Activated naive CD8-positive, alpha-beta T cell (primary cell): ENCODE results near the gene LIN28A.
A peak's percentile ranks its signal among the peaks of the same experiment; 100 is the strongest.
"Not testable (repeated sequence)": the region's sequence is repeated elsewhere in the genome, so short reads cannot be mapped to it uniquely, and the experiment has no call there.

Source experiments
- H3K27ac Mint-ChIP-seq: one replicate; pipeline ENCODE4 v1.8.0; 2021; ENCODE audit warnings: mixed read lengths
- H3K27me3 Mint-ChIP-seq: one replicate; pipeline ENCODE4 v1.8.0; 2021; ENCODE audit warnings: mixed read lengths
- H3K36me3 Mint-ChIP-seq: one replicate; pipeline ENCODE4 v1.8.0; 2021; ENCODE audit warnings: mixed read lengths
- H3K4me1 Mint-ChIP-seq: one replicate; pipeline ENCODE4 v1.8.0; 2021; ENCODE audit warnings: low read depth, mixed read lengths
- H3K4me3 Mint-ChIP-seq: one replicate; pipeline ENCODE4 v1.8.0; 2021; ENCODE audit warnings: mild to moderate bottlenecking, mixed read lengths
- H3K9me3 Mint-ChIP-seq: one replicate; pipeline ENCODE4 v1.8.0; 2021; ENCODE audit warnings: low read depth, mixed read lengths

LIN28A gene

GRCh38 chr1:26375081-26375480 lies 35.5 kb upstream of the LIN28A start:
- H3K4me3 Mint-ChIP-seq = peak overlapping the region; percentile 54
- peaks cover 90% of the 10 kb centered on the region for H3K4me1 Mint-ChIP-seq
- no peaks in the 10 kb centered on the region for H3K27me3 Mint-ChIP-seq
- peaks cover 5% of the 10 kb centered on the region for H3K36me3 Mint-ChIP-seq
- H3K9me3 Mint-ChIP-seq = no peaks in the 10 kb centered on the region
- peak overlapping the region; percentile 28 for H3K27ac Mint-ChIP-seq

- Mint-ChIP-seq H3K36me3 (peaks cover under 1% of the 10 kb centered on the region), H3K4me1 (peaks cover 86% of the 10 kb centered on the region)
Observed at GRCh38 chr1:26376050-26376449, 34.6 kb upstream of the LIN28A start.

GRCh38 chr1:26378088-26378878 lies 32.3 kb upstream of the LIN28A start:
- Mint-ChIP-seq H3K9me3 (no peaks in the 10 kb centered on the region), H3K27ac (peak overlapping the region; percentile 73), H3K27me3 (no peaks in the 10 kb centered on the region), H3K4me1 (peaks cover 66% of the 10 kb centered on the region), H3K4me3 (peak overlapping the region; percentile 61), H3K36me3 (no peaks in the 10 kb centered on the region)

More at GRCh38 chr1:26376050-26376449, 34.6 kb upstream of the LIN28A start:
- no peaks in the 10 kb centered on the region for H3K27me3 Mint-ChIP-seq
- H3K27ac Mint-ChIP-seq = peak overlapping the region; percentile 10
- H3K9me3 Mint-ChIP-seq = no peaks in the 10 kb centered on the region
- H3K4me3 Mint-ChIP-seq = no peak overlapping the region

- Mint-ChIP-seq H3K4me3 (peak overlapping the region; percentile 61), H3K4me1 (peaks cover 61% of the 10 kb centered on the region), H3K27ac (peak overlapping the region; percentile 73), H3K27me3 (no peaks in the 10 kb centered on the region), H3K36me3 (no peaks in the 10 kb centered on the region), H3K9me3 (no peaks in the 10 kb centered on the region)
Observed at GRCh38 chr1:26378879-26379251, 31.8 kb upstream of the LIN28A start.

- Mint-ChIP-seq H3K4me3 (no peak overlapping the region), H3K27ac (no peak overlapping the region), H3K4me1 (peaks cover 42% of the 10 kb centered on the region), H3K27me3 (no peaks in the 10 kb centered on the region), H3K9me3 (no peaks in the 10 kb centered on the region), H3K36me3 (no peaks in the 10 kb centered on the region)
Observed at GRCh38 chr1:26384076-26384475, 26.5 kb upstream of the LIN28A start.

- H3K4me1 Mint-ChIP-seq = peaks cover 48% of the 10 kb centered on the region
- H3K27me3 Mint-ChIP-seq, H3K9me3 Mint-ChIP-seq, H3K36me3 Mint-ChIP-seq, H3K27ac Mint-ChIP-seq, H3K4me3 Mint-ChIP-seq: not testable (repeated sequence)
Observed at GRCh38 chr1:26385063-26385462, 25.6 kb upstream of the LIN28A start.

- H3K36me3 Mint-ChIP-seq = no peaks in the 10 kb centered on the region
- peaks cover 53% of the 10 kb centered on the region for H3K4me1 Mint-ChIP-seq
Observed at GRCh38 chr1:26387447-26387846, 23.2 kb upstream of the LIN28A start.

GRCh38 chr1:26388791-26389445 lies 21.7 kb upstream of the LIN28A start:
- Mint-ChIP-seq H3K36me3 (no peaks in the 10 kb centered on the region), H3K4me3 (no peak overlapping the region), H3K4me1 (peaks cover 52% of the 10 kb centered on the region), H3K27ac (no peak overlapping the region), H3K27me3 (no peaks in the 10 kb centered on the region), H3K9me3 (no peaks in the 10 kb centered on the region)

More at GRCh38 chr1:26387447-26387846, 23.2 kb upstream of the LIN28A start:
- Mint-ChIP-seq H3K27me3 (no peaks in the 10 kb centered on the region), H3K27ac (no peak overlapping the region), H3K9me3 (no peaks in the 10 kb centered on the region), H3K4me3 (no peak overlapping the region)

- Mint-ChIP-seq H3K36me3 (no peaks in the 10 kb centered on the region), H3K4me1 (peaks cover 47% of the 10 kb centered on the region), H3K27ac (no peak overlapping the region), H3K27me3 (no peaks in the 10 kb centered on the region), H3K9me3 (no peaks in the 10 kb centered on the region), H3K4me3 (no peak overlapping the region)
Observed at GRCh38 chr1:26389604-26390247, 20.9 kb upstream of the LIN28A start.

GRCh38 chr1:26391450-26391849 lies 19.2 kb upstream of the LIN28A start:
- H3K4me3 Mint-ChIP-seq = no peak overlapping the region

GRCh38 chr1:26395754-26396153 lies 14.9 kb upstream of the LIN28A start:
- H3K9me3 Mint-ChIP-seq = no peaks in the 10 kb centered on the region
- no peaks in the 10 kb centered on the region for H3K27me3 Mint-ChIP-seq
- H3K4me1 Mint-ChIP-seq = peaks cover 14% of the 10 kb centered on the region

More at GRCh38 chr1:26391450-26391849, 19.2 kb upstream of the LIN28A start:
- peaks cover 36% of the 10 kb centered on the region for H3K4me1 Mint-ChIP-seq
- H3K27ac Mint-ChIP-seq = peak overlapping the region; percentile 5
- H3K9me3 Mint-ChIP-seq = no peaks in the 10 kb centered on the region
- no peaks in the 10 kb centered on the region for H3K27me3 Mint-ChIP-seq
- no peaks in the 10 kb centered on the region for H3K36me3 Mint-ChIP-seq

GRCh38 chr1:26399034-26399433 lies 11.6 kb upstream of the LIN28A start:
- H3K27me3 Mint-ChIP-seq = peaks cover 8% of the 10 kb centered on the region
- H3K9me3 Mint-ChIP-seq = no peaks in the 10 kb centered on the region
- H3K36me3 Mint-ChIP-seq = no peaks in the 10 kb centered on the region
- no peak overlapping the region for H3K4me3 Mint-ChIP-seq
- no peak overlapping the region for H3K27ac Mint-ChIP-seq
- peaks cover 4% of the 10 kb centered on the region for H3K4me1 Mint-ChIP-seq

More at GRCh38 chr1:26395754-26396153, 14.9 kb upstream of the LIN28A start:
- Mint-ChIP-seq H3K27ac (no peak overlapping the region), H3K36me3 (no peaks in the 10 kb centered on the region), H3K4me3 (no peak overlapping the region)

- Mint-ChIP-seq H3K36me3 (no peaks in the 10 kb centered on the region), H3K4me1 (no peaks in the 10 kb centered on the region), H3K9me3 (no peaks in the 10 kb centered on the region), H3K4me3 (no peak overlapping the region), H3K27me3 (peaks cover 13% of the 10 kb centered on the region), H3K27ac (no peak overlapping the region)
Observed at GRCh38 chr1:26401891-26402290, 8.7 kb upstream of the LIN28A start.

GRCh38 chr1:26403656-26404055 lies 7.0 kb upstream of the LIN28A start:
- Mint-ChIP-seq H3K4me3 (no peak overlapping the region), H3K9me3 (no peaks in the 10 kb centered on the region), H3K36me3 (no peaks in the 10 kb centered on the region), H3K4me1 (peaks cover 3% of the 10 kb centered on the region), H3K27me3 (peaks cover 16% of the 10 kb centered on the region), H3K27ac (no peak overlapping the region)

GRCh38 chr1:26404641-26405040 lies 6.0 kb upstream of the LIN28A start:
- Mint-ChIP-seq H3K27me3 (peaks cover 17% of the 10 kb centered on the region), H3K4me3 (no peak overlapping the region), H3K36me3 (no peaks in the 10 kb centered on the region), H3K27ac (no peak overlapping the region), H3K9me3 (no peaks in the 10 kb centered on the region), H3K4me1 (peaks cover 13% of the 10 kb centered on the region)
